HG03175 (cell line): ENCODE results near the gene TFDP2.
"Not testable (repeated sequence)": the region's sequence is repeated elsewhere in the genome, so short reads cannot be mapped to it uniquely, and the experiment has no call there.

Source experiments
- ATAC-seq: cut with Tn5 transposase; IDR thresholded peaks from one replicate; pipeline ENCODE4 v1.9.1; 2021; ENCODE audit warnings: mild to moderate bottlenecking, moderate library complexity; ENCODE audit not compliant: unreplicated experiment

TFDP2 gene

DNA sequence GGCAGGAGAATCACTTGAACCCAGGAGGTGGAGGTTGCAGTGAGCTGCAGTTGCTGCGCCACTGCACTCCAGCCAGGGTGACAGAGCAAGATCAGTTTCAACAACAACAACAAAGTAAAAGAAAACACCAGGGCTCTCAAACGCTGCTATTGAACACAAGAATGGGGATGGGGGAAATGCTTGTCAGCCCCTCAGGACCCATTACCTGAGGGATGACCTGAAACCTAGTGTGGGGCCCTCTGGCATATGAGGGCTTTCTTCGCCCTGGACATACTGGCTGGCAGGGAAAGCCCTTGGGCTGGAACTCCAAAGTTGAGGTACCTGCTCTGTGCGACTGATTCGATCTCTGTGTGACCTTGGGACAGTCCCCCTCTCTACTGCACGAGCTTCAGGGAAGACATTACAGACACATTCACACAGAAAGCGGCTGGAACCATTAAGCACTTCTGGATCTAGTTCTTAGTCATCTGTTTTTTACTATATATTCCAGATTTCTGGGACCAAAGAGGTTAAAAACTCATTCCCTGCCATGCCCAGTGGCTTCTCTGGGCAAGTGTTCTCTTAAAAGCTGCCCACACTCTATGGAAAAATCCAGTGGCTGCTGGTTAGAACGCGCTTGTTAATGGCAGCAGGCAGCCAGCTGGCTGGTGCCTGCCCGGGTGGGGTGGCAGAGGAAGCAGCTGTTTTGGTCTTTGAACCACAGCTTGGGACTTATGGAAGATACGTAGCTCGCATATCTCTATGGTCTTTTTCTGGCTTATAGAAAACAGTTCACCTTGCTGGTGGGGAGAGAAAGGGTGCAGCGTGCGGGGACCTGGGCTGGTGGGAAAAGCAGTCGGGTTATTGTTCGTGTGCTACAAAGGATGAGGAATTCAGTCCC is 215.7 kb downstream of the TFDP2 start:
- no peak for ATAC-seq

DNA sequence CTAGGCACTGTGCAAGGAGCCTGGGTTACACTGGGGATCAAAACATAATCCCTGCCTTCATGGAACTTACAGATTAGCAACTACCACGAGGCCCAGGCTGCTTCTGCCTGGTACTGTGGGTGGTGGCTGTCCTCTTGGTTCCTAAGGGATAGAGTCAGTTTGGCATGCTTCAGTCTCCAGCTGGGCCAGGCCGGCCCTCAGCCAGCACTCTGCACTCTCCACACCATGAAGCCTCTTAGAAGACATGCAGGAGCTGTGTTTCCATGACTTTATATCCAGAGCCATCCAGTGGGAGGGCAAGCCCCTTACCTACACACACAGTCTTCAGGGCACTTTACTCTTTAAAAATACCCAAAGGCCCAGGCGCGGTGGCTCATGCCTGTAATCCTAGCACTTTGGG is 218.5 kb downstream of the TFDP2 start:
- no peak for ATAC-seq

DNA sequence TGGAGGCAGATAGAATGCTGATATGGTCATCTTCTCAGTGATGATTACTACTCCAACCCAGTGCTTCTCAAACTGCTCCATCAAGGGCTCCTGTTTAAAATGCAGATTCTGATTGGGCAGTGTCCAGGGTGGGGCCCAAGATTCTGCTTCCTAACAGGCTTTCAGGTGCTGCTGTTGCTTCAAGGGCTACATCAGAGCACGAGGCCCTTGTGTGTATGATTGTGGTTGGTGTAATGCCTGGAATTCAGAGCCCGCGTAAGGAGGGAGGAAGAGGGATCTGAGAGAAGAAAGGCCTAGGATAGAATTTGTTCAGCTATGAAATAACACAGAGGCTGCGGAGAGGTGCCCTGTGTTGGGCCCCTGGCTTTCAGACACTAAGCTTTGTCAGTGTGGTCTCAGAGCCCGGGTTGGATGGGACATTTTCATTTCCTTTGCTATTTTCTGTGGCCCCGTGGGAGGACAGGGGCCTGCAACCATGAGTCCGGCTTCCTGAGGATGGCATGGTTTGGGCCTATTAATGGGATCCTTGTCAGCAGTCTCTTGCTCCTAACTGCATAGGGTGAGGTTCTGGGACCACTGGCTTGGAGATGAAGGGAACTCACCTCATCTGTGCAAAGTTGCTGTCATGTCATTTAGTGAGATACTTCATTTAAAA is 219.9 kb downstream of the TFDP2 start:
- ATAC-seq: no peak

DNA sequence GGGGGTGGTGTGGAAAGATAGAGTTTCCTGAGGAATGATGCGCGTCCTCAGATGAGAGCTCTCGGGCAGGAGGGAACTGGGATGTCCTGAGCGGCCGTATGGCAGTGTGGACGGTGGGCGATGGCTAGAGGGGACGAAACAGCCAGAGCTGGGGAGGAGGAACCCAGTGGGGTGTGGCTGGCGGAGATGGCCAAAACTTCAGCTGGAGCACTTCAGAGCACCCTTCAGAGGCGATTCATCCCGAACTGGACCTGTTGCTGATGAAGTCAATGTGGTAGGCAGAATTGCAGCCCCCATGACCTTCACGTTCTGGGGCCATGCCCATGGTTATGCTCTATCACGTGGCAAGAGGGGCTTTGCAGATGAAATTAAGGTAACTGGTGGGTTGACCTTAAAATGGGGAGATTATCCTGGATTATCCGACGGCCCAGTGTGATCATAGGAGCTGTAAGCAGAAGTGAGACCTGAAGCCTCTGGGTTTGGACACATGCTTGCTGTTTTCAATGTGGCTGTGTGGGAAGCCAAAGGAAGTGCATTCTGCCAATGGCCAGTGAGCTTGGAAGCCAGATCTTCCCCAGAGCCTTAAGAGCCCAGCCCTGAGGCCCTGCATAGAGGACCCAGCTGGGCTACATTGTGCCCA is 220.6 kb downstream of the TFDP2 start:
- no peak for ATAC-seq

DNA sequence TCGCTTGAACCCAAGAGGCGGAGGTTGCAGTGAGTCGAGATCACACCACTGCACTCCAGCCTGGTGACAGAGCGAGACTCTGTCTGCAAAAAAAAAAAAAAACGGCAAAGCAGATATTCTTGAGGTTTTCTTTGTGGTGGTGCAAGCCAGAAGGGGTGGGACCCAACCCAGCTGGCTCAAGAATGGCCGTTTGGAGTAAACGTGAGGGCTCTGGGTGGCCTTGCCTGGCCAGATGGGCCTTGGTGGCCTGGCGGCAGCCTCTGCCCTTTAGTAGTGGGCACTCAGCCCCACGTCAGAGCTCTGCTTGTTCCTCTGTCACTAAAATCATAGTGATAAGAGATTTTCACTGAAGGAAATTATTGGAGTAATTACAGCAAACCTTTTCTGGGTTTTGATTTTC is 222.4 kb downstream of the TFDP2 start:
- ATAC-seq: no peak

DNA sequence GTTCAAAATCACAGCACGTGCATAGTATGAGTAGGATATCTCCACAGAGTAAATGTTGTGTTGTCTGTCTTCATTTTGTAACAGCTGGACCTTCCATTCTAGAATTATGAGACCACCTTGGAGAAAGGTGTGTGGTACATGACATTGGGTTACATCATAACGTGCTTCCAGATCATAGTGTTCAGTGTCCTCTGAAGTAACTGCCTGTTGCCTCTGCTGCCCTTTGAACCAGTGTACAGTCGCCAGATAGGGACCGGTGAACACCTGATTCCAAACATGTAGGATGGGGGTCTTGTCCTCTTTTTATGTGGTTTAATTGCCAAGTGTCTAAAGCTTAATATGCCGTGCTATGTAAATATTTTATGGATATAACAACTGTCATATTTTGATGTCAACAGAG is 223.7 kb downstream of the TFDP2 start:
- not testable (repeated sequence) for ATAC-seq

DNA sequence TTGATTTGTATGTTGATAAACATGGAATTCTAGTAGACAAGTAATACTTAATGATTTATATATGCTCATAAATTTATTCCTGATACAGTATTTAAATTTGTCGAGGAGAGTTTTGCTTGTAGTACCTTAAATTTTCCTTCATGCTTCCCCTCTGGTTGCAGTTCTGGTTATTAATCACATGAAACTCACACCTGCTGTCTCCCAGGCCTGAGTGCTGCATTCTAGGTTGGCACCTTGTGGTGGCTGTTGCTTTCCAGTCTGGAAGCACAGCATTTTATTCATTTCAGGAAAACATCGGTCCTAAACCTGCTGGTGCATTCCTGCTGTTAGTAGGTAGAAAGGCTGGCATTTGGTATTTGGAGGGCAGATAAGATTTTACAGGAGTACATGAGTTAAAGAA is 228.0 kb downstream of the TFDP2 start:
- no peak for ATAC-seq

DNA sequence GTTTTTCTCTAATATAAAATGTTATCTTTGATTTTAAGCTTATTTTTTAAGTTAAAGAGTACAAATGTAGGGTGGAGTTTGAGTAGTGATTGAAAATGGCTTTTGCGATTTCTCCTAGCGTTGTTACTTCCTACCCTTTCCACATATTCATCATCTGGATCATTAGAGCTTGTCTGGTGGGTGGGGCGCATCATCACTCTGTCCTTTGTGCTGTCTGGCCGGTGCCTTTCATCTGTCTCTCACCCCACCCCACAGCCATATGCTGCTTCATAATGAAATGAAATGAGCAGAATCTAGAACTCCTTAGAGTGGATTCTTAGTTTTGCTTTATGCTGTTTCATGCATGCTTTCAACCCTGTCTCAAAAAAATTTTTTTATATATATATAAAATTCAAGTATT is 228.6 kb downstream of the TFDP2 start:
- ATAC-seq: no peak

DNA sequence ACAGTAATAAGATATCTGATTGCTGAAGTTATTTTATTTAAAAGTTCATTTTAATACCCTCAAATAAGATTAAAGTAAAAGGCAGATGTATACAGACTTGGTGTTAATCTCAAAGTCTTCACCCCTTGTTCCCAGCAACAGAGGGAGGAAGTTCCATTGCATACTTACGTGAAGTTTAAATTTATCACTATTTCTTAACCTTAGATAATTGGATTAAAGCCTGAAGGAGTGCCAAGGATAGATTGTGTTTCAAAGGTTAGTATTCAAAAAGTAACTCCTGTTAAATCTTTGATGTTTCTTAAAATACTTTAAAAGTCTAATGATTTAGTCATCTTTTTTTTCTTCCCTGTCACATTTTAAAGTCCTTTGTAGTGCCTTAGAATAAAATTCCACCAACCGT is 233.6 kb downstream of the TFDP2 start:
- no peak for ATAC-seq

DNA sequence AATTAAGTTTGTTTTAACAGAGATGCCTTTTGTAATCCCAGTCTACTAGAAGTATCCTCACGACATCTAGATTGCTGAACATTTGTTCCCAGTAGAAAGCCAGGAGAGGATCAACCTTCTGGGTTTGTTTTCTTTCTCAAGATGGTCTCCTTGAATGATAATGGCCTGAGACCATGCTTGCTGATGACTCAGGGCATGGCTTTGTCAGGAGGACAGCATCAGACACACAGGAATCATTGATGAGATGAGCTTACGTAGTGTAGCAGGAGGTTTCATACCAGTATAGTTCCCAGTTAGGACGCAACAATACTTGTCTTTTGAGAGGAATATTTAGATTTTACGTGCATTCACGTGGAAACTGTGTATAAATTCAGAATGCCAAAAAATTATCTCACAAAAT is 234.3 kb downstream of the TFDP2 start:
- no peak for ATAC-seq

DNA sequence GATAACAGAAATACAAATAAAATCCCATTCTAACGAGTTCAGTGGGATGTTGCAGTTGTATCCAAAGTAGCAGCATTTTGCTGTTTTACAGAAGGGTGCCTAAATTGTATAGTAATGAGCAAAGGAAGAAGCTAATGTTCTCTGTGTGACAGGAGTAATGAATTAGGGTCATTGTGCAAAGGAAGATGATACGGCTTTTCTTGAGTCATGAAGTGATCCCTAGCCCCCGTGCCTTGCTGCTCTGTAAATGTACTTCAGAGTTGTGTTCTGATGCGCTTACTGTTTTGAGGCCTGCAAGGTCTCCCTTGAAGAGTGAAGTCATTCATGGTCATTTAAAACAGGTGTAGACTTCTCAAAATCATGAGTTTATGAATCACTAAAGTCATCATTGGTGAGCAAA is 235.0 kb downstream of the TFDP2 start:
- ATAC-seq: no peak

DNA sequence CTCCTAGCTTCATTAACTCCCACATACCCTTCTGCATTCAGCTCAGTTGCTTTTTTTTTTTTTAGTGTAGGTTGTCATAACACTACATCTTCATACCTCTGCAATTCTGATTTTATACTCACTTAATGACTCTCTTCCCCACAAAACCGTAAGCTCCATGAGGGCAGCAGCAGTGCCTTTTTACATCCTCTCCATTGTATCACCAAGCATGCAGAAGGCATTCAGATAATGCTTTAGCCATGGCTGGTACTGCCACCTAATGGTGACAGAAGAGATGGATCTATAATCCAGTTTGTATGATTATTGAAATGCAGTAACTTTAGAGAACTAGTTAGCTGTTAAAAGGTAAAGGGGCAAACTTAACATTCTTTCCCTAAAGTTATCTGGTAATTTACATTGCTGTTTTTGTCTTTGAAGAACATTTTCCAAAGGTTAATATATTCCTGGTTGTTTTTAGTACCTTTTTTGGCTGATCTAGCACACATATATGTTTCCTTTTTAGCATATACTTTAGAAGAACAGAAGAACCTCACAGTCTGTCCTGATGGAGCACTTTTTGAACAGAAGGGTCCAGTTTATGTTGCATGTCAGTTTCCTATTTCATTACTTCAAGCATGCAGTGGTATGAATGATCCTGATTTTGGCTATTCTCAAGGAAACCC is 236.1 kb downstream of the TFDP2 start:
- ATAC-seq: peak; percentile 78

DNA sequence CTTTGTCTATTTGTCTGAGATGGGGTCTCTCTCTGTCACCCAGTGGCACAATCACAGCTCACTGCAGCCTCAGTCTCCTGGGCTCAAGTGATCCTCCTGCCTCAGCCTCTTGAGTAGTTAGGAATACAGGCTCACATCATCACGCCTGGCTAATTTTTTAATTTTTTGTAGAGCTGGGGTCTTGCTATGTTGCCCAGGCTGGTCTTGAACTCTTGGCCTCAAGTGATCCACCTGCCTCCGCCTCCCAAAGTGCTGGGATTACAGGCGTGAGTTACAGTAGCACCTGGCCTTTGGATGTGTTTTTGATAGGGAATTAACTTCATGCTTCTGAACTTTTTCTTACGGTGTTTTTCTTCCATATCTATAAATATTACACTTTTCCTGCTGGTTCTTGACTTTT is 239.4 kb downstream of the TFDP2 start:
- ATAC-seq: not testable (repeated sequence)

DNA sequence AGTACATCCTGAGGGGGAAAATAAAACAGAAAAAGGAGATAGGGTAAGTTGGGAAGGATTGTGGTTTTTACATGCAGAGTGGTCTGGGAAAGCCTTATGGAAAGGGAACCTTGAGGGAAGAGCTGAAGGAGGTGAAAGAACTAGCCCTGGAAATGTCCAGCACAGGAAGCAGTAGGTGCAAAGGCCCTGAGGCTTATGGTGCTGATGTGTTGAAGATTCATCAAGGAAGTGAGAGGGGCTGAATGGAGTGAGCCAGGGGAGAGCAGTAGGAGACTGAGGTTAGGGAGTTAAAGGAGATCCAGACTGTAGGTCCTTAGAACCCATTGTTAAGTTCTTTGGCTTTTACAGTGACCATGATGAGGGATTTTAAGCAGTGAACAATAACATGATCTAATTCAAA is 239.9 kb downstream of the TFDP2 start:
- ATAC-seq: no peak

DNA sequence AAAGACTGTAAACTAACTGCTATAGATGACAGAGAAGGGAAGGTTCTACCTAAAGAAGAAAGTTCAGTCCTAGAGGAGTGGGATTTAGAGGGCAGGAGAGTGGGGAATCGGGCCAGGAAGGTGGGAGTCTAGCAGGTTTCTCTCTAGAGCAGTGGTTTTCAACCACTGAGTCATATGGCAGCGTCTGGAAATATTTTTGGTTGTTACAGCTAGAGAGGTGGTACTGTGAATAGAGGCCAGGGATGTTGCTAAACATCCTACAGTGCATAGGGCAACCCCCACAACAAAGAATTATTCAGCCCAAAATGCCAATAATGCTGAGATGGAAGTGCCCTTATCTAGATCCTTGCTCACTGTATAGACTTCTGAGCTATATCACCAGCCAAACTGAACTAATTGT is 244.2 kb downstream of the TFDP2 start:
- no peak for ATAC-seq

DNA sequence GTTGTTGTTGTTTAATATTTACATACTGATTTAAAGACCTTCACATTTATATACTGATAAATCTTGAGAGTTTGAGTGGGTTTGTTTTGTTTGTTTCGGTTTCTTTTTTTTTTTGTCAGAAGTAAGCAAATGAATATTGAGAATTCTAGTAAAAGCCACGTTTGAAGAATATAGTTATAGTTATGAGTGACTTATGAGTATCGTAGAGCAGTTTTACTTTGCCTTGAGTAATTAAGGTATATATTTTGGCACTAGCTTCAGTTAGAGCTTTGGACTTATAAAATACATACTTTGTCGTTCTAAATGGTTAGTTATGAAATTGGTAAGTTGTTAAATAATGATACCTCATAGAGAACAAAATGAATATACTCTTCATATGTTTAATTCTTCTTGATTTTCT is 245.1 kb downstream of the TFDP2 start:
- no peak for ATAC-seq

DNA sequence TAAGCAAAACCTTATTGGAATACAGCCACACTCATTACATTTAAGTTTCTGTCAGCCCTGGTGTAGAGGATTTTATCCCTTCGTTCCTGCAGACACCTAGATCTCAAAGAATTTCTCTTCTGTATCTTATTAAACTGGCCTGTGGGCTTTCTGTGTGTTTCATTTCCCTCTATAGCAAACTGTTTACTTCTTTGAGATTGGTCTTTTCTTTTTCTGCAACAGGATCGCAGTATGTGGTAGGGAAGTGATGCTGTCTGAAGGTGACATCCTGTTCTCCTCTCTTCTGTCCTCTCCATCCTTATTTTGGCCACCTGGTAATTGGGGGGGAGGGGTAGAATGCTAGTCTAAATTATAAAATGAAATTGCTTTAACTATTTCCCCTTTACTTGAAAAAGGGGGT is 247.4 kb downstream of the TFDP2 start:
- no peak for ATAC-seq

DNA sequence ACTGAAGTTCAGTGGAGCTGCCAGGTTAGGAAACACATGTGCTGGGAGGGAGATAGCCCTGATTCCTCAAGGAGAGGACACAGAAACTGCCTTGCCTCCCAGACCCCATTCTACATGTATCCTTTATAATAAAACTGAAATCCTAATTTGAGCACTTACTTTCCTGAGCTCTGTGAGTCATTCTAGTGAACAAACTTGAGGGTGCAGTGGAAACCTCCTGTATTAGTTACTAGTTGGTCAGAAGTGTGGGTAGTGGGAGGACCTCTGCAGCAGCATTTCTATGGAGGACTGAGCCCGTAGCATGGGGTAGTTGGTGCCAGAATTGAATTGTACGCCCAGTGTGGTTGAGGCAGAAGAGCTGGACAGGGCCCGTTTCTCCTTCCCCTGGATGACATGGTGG is 249.0 kb downstream of the TFDP2 start:
- ATAC-seq: no peak

DNA sequence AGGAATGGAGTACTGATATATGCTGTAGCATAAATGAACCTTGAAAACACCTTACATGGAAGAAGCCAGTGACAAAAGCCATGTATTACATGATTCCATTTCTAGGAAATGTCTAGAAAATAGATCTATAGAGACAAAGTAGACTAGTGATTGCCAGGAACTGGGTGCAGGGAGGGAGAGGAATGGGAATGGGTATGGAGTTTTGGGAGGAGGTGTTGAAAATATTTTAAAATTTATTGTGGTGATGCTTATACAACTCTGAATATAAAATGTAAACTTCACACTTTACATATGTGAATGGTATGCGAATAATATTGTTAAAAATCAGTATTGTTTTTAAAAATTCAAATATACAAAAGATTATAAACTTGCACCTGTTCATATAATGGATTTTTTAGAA is 250.4 kb downstream of the TFDP2 start:
- ATAC-seq: no peak

DNA sequence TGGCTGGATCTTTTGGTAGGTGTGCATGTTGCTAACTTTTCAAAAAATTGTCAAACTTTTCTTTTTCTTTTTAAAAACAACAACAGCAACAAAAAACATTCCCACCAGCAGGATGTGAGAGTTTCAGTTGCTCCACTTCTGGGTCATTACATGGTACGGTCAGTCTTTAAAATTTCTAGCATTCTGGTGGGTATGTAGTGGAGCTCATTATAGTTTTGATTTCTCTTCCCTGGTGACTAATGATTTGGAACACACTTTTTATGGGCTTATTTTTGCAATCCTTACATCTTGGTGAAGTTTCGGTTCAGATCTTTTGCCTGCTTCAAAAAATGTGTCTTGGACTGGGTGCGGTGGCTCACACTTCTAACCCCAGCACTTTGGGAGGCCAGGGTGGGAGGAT is 253.6 kb downstream of the TFDP2 start:
- ATAC-seq: no peak

DNA sequence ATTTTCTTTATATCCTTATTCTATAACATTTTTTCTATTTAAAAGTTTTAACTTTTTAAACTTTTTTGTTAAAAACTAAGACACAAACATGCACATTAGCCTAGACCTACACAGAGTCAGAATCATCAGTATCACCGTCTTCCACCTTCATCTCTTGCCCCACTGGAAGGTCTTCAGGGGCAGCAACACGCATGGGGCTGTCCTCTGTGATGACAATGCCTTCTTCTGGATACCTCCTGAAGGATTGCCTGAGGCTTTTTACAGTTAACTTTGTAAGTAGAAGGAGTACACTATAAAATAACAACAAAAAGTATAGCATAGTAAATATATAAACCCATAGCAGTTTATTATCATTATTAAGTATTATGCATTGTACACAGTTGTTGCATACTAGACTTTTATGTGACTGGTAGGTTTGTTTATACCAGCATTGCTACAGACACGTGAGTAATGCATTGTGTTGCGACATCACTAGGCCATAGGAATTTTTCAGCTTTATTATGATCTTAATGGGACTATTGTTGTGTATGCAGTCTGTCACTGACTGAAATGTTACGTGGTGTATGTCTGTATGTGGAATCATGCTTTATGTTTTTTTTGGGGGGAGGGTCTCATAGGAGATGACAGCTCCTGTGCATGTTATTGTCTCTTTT is 254.7 kb downstream of the TFDP2 start:
- no peak for ATAC-seq
